GM21786 (cell line): ENCODE results near the gene ZAR1.

Source experiments
- ATAC-seq: cut with Tn5 transposase; IDR thresholded peaks from one replicate; pipeline ENCODE4 v1.9.1; 2021; ENCODE audit not compliant: unreplicated experiment

The ZAR1 gene

DNA sequence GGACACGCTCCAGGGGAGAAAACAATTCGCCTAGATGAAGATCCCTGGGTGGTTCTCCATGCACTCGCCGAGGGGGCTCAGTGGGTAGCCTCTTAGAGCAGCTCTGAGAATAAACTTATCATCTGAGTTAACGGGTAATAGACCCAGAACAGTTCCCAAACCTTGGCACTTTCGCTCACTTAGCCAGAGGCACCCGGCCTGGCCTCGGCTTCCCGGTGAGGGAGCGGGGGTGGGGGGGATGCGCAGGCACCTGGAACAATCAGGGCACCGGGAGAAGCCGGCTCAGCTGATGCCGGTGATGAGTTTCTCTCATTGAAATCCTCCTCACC, 405 bp upstream of the ZAR1 start:
- no peak for ATAC-seq

DNA sequence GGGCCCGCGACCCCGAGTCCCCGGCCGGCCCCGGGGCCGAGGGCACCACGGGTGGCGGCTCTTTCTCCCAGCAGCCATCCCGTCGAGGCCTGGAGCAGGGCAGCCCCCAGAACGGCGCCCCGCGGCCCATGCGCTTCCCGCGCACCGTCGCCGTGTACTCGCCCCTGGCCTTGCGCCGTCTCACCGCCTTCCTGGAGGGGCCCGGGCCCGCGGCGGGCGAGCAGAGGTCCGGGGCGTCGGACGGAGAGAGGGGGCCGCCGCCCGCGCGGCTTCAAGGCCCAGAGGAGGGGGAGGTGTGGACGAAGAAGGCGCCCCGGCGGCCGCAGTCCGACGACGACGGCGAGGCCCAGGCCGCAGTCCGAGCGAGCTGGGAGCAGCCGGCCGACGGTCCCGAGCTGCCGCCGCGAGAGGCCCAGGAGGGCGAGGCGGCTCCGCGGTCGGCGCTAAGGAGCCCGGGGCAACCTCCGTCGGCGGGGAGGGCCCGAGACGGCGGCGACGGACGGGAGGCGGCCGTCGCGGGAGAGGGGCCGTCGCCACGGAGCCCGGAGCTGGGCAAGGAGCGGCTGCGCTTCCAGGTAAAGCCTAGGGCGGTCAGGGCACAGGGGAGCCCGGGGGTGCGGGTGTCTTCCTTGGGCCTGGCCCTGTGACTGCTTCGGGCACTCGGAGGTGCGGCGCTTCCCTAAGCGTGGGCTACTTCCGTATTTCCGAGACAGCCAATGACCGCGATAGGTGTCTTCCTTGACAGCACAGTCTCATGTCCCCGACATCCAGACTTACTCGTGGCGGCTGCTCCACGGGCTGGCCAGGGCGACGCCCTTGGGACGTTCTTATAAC, 845 bp downstream of the ZAR1 start:
- no peak for ATAC-seq

DNA sequence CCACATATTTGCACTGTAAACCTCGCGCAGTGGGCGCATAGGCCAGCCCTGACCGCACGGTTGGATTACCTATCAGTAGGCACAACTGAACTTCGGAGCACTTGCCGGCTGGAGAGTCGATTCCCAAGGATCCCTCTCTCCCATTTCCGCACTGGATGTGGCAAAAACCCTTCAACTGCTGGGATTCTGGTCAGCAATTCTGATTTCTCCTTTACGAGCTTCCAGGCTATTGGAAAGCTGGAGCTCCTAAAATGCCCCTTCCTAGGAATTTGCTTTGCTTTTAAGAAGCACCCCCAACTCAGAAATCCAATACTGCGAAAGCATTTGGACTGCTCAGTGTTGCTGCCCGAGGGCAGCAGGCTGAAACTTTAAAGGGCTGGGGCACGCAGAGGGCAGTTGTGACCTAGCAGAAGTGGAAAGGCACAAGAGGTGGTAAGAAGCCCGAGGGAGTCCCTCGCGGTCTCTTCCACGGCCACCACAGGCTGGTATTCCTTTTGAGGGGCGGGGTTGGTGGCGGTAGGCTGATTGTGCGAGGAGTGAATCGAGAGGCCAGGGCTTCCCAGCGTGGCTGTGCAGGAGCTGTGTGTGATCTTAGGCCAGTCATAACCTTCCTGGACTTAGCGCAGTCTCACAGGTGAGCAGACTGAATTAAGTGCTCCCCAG, 1.6 kb downstream of the ZAR1 start:
- no peak for ATAC-seq

DNA sequence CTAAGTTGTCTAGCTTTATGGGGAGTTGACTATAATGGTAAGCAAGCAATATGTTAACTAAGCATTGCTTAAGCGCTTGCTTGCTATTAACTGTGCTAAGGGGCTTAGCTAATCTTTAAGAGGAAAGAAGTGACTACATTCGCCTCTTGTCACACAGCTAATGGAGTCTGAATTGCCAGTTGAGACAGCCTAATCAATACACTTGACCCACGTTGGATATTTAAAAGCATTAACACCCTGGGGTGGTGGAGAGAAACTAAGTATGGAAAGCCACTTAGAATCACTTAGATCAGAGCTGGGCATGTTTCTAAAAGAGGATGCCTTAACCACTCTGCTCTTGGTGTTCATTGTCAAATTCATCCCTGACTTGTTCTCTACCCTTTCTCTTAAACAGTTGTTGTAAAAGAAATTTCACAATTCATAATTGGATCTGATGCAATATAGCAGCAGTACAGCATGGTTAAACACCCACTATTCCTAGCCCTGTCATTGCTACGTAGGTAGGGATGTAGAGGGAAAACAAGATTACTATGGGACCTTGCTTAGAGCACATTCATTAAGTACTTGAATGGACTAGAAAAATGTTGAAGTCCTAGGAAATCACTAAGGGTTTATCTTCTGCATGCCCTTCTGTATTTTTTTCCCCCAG, 3.5 kb downstream of the ZAR1 start:
- ATAC-seq: no peak

DNA sequence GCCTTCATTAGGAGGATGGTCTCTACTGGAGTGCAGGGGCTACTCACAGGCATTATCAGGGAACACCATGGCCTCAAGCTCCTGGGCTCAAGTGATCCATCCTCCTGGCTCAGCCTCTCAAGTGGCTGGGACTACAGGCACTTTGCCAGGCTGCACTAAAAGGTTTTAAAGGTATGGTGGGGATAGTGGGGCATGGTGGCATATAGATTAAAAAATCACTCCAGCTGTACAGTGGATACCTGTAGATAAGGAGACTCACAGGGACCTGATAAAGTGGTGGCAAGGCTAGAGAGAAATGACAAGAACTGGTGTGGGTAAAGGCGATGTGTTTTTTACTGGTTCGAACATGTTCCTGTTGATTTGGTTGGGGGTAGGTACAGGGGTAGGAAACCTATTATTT, 5.9 kb downstream of the ZAR1 start:
- ATAC-seq: no peak

DNA sequence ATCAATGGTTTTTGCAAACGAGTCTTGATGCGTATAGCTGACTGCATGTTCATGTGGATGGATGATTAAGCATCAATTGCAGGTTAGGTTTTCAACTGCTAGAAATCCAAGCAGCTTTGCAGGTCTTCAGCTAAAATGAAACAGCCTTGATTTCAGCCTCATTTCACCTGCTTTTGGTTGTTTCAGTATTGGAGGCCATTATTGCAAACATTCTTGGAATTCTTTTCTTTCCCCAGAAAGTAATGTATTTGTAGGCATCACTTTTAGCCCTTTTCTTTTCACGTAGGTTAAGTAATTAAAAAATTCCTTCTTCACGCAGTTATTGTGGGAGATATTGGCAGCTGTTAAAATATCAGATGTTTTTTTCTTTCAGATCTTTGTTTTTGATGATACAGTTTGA, 8.8 kb downstream of the ZAR1 start:
- no peak for ATAC-seq

DNA sequence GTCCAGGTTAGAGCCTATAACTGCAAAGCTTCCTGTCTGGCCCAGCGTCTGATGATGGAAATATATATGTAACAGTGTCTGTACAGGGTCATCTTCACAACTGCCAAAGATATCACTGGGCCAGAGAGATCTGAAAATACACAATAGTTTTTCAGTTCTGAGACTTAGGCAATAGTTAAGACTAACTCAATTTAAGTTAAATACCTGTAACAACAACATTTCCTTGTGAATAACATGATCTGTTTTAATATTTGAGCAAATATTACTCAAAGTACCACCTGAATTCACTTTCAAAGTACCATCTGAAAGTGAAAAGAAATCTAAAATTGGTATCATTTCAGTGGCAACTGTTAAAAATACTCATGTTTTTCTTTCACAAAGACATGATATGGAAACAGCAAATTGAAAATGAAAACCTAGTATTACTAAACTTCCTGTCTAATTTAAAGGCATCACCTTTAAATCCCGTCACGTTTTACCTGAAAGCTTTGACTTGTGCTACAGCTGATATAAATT, 9.6 kb downstream of the ZAR1 start:
- ATAC-seq: peak; percentile 87

DNA sequence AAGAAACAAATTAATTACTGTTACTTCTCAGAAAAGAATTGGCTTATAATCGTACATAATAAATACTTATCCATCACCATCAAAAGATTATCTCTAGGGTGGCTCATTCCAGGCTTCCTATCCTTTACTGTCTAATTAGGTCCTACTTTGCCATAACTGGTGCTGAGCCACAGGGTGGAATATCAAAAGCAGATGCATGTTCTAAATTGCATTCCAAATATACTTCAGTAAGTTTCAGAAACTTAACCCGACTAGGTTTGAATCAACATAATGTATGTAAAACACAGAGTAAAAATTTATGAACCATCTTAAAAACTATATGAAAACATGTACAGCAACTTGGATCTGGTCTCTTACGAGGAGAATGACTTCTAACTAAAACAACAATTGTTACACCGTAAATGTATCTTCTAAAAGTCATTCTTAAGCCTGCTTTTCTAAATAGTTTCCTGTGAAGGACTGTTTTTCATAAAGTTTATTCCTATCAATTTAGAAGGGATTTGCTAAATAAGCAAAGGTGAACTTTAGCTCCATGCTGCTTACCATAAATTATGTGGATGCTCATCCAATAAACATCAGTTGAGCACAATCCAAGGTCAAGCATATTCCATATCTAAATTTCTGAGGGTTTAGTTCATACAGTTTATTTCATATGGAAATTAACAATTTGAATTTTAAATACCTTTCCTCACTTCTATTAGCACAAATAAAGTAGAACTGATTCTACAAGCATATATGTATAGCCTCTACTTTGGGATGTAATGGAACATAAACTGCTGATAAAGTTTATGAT, 13.4 kb downstream of the ZAR1 start:
- ATAC-seq: no peak

DNA sequence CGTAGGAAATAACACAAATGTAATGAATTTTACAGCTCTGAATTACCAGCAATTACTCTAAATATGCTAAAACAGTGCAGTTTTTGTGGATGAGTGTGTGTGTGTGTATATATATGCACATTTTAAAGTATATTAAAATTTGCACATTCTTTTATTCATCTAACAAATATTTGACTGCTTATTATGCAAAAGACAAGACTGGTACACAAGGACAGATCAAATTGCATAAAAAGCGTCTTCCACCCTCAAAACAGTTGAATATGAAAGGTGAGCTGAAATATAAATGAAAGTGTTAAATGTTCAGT, 13.9 kb downstream of the ZAR1 start:
- ATAC-seq: no peak

DNA sequence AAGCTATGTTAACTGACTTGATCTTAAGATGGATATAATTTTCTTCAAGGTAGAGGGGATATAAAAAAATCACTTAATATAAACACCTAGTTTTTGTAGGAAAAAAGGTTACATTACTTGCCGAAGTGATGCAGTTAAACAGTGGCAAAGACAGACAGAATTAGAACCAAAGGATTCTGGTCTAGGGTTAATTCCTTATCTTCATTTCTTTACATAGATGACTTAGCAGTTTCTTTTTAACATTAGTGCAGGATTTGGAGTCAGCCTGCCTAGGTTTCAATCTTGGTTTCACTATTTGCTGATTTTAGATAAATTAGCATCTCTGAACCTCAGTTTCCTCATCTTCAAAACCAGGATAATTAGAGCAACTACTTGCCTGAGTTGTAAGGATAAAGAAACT, 14.3 kb downstream of the ZAR1 start:
- no peak for ATAC-seq

DNA sequence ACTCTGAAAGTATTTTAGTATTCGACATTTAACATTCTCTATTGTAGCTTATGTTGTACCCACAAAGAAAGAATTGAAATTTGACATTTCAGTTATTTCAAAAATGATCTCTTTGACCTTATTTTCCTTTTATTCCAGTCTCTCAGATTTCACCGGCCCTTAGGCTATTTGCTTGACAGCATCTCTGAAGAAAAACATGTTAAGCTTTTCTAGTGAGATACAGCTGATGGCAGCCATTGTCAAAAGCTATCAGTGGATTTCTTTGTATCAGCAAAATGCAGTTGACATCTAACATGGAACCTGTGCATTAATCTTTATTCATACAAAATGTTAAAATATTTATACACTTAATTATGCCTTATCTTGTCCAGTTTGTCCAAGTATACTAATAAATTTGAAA, 16.7 kb downstream of the ZAR1 start:
- no peak for ATAC-seq

DNA sequence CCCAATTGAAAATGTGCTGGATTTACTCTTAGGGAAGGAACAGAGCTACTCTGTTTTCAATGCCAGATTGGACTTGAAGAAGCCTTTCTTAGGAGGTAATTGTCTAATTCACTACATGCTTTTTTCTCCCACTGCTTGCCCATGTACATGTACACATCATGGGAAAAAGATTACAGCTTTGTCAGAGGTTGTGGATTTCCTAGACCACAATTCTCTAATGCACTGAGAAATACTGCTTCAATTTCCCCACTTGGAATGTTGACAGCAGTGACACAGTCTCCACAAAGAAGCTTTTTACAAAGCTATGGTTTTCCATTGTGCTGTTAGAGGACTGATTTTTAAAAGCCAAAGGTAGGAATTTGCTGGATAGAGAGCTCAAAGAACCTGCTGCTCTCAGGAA, 19.5 kb downstream of the ZAR1 start:
- ATAC-seq: no peak

DNA sequence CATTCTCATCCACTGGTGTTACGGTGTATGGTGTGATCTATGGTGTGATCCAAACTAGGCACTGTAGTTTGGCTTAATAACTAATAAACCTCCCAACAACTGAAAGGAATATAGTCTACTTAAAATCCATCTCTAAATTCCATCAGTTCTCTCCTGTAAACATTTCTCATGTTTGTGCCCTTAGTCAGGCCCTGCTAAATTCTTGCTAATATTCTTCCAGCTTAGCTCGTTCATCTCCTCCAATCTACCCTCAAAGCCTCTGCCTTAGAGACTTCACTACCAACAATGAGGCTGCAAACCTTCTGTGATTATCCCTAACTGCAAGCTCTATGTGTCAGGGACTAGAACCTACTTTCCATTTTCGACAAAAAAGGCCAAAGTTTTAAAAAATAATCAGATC, 28.1 kb downstream of the ZAR1 start:
- ATAC-seq: no peak

DNA sequence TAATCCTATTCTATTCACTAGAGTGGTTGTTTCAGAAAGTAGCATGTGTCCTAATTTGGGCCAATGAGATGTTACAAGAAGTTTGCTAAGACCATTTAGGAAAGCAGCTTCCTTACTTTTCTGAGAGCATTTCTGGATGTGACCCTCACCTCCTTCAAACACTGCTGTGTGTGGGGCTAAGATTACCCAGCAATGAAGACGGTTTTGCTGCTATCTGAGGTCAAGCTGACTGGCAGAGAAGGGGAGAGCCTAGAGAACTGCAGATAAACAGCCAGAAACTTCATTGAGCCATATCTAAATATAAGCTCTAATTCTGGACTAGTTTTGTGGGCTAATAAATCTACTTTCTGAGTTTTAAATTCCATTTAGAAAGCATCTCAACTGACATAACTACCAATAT, 36.4 kb downstream of the ZAR1 start:
- no peak for ATAC-seq

DNA sequence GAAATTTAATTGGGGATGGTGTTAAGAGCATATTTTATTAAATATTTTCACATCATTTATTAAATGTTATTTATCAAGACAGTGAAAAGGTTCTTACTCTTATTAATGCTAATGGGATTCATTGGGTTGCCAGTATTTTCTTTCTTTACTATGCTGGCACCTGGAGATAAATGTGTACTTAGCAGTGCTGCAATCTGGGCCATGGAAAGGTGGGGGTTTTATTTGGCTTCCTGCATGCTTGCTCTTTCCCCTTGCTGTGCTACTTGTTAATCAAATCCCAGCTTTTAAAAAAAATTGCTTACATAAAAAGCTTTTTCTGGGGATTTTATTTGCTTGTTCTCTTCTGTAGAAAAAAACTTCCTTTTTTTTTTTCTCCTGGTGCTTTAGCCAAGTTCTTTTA, 48.3 kb downstream of the ZAR1 start:
- ATAC-seq: no peak

DNA sequence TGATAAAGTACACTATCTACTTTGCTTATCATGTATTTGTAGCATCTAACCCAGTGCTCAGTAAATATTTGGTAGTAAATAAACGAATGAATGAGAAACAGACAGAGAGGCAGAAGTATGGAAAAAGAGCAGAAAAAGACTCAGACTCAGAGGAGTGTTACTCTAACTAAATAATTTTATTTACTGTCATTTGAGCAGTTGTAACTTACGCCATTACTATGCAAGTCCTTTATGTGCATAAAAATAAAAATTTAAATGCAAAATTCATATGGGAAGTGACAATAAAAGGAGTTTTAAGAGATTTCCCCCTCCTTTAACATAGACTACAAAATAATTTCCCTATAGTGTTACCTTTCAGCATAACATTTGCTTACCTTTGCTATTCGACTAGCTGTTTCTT, 49.5 kb downstream of the ZAR1 start:
- no peak for ATAC-seq

DNA sequence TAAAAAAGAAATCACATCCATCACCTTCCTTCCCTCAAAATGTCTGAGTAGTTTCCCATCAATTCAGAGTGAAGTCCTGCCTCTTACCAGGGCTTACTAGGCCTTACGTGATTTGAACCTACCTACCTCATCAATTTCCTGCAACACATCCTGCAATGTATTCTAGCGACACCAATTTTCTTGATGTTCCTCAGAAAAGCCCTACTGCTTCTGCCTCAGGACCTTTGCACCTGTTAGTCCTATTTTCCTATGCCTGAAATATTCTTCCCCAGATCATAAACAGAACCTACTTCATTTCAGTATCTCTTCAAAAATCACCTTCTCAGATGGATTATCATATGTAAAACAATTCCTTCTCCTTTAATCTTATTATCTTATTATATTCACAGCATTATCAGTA, 52.8 kb downstream of the ZAR1 start:
- ATAC-seq: no peak

DNA sequence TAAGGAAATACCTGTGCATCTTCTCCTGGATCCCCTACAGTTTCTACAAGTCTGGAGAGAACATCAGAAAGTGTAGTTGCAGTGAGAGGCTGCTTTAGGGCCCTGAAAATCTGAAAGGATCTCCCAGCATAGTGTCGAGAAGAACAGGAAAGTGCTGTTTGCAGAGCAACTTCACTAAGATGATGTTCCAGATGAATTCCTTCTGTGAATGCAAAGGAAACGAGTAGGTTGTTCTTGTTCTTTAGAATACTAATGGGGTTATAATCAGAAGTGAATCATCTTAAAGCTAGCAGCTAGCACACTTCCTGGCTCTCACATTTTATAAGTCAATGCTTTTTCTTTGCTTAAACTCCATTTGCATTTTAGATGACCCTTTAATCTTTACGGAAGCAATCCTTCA, 53.7 kb downstream of the ZAR1 start:
- ATAC-seq: no peak
